Measurements from ENCODE around the gene GNAT3. TPM values are rescaled to one million over a fixed set of nuclear protein-coding genes. Genes with fewer than 3 reads are reported as not detected.

Gene GNAT3
- total RNA-seq, 1 donor from 2014 or later: not detected

- DNase-seq (ENCODE audit: low spot score): no peak
Observed at GRCh38 chr7:80427218-80427617, 84.6 kb downstream of the GNAT3 start.

GRCh38 chr7:80420876-80421275 lies 91.0 kb downstream of the GNAT3 start:
- DNase-seq (ENCODE audit: low spot score): no peak

GRCh38 chr7:80417211-80417793 lies 94.6 kb downstream of the GNAT3 start:
- no peak for DNase-seq (ENCODE audit: low spot score)

- no peak for DNase-seq (ENCODE audit: low spot score)
Observed at GRCh38 chr7:80415522-80415921, 96.3 kb downstream of the GNAT3 start.

- DNase-seq (ENCODE audit: low spot score): no peak
Observed at GRCh38 chr7:80415114-80415513, 96.8 kb downstream of the GNAT3 start.

GRCh38 chr7:80414331-80414730 lies 97.5 kb downstream of the GNAT3 start:
- DNase-seq (ENCODE audit: low spot score): no peak

GRCh38 chr7:80413383-80413945 lies 98.4 kb downstream of the GNAT3 start:
- DNase-seq (ENCODE audit: low spot score): no peak

GRCh38 chr7:80412842-80413241 lies 99.0 kb downstream of the GNAT3 start:
- no peak for DNase-seq (ENCODE audit: low spot score)

GRCh38 chr7:80411621-80412020 lies 100.2 kb downstream of the GNAT3 start:
- DNase-seq (ENCODE audit: low spot score): no peak

GRCh38 chr7:80410081-80410480 lies 101.8 kb downstream of the GNAT3 start:
- DNase-seq (ENCODE audit: low spot score): no peak

Other genes with a start within 250 kb of the GNAT3 start
- 2,225 TPM for gene CD36, start 126.6 kb upstream of the GNAT3 start, total RNA-seq